Left lung (tissue), 10 donors: ENCODE results near the gene GNPTG. TPM values are rescaled to one million over a fixed set of nuclear protein-coding genes. Genes with fewer than 3 reads are reported as not detected.

Experiments used
- ATAC-seq: fragments of 200-7000 bp; cut with Tn5 transposase; one replicate; pipeline ENCODE4 v1.9.1; 2020; ENCODE audit warnings: moderate library complexity
- DNase-seq, 4 donors: peaks; one replicate each; pipeline ENCODE4 v3.0.0-alpha.2; 2013 to 2020
- H3K27ac ChIP-seq, 2 donors: fragments of 200-600 bp; sonication (generic) in 1 of 2; one replicate each; pipeline versions ENCODE4 v1.5.0 to v1.8.0; 2020 to 2021
- H3K27me3 ChIP-seq, 2 donors: fragments of 200-600 bp; sonication (generic) in 1 of 2; one replicate each; pipeline versions ENCODE4 v1.5.0 to v1.8.0; 2020 to 2021
- H3K36me3 ChIP-seq, 2 donors: fragments of 200-600 bp; sonication (generic) in 1 of 2; one replicate each; pipeline versions ENCODE4 v1.5.0 to v1.8.0; 2020 to 2021
- H3K4me1 ChIP-seq, 2 donors: fragments of 200-600 bp; one replicate each; pipeline ENCODE4 v1.8.0; 2021
- H3K4me3 ChIP-seq, 2 donors: fragments of 200-600 bp; sonication (generic) in 1 of 2; one replicate each; pipeline versions ENCODE4 v1.5.0 to v1.8.0; 2020 to 2021; ENCODE audit warnings: mild to moderate bottlenecking in 1 of 2
- H3K9me3 ChIP-seq, 2 donors: fragments of 200-600 bp; sonication (generic) in 1 of 2; one replicate each; pipeline versions ENCODE4 v1.5.0 to v1.8.0; 2020 to 2021
- intact Hi-C, 2 donors: fragments of 100-400 bp; cut with DNase I; formaldehyde crosslinking; loops; one replicate each; pipeline versions ENCODE4 v1.11.2 to v1.14.2; 2022
- polyA plus RNA-seq, 6 donors: library from polyadenylated mRNA; unstranded; fragments of 120-200 nt; gene quantifications; one replicate each; pipeline ENCODE4 v1.2.1, GENCODE V29; 2013; ENCODE audit not compliant: insufficient read length in 6 of 6
- total RNA-seq, 2 donors: library from RNA; stranded (reverse); fragmentation: NEBNext Ultra II Directional; extraction: Animal tissue kit (Norgen Biotek cat#: 25700); gene quantifications; one replicate each; pipeline ENCODE4 v1.2.1, GENCODE V29; 2021
- TF ChIP-seq, protein P1 (sequence below), 2 donors: fragments of 200-600 bp; sonication (generic) in 1 of 2; IDR thresholded peaks; one replicate each; pipeline versions ENCODE4 v1.5.0 to v1.8.0; 2021; ENCODE audit warnings: antibody characterized with exemption in 2 of 2
- donor health status: DM: no; HTN: yes; CAD: no.
- donor health status: DM: no; HTN: no; CAD: no.

The GNPTG gene
- total and polyA plus RNA-seq, 8 donors = 32.0 to 97.4 (median 49.4) TPM

DNA sequence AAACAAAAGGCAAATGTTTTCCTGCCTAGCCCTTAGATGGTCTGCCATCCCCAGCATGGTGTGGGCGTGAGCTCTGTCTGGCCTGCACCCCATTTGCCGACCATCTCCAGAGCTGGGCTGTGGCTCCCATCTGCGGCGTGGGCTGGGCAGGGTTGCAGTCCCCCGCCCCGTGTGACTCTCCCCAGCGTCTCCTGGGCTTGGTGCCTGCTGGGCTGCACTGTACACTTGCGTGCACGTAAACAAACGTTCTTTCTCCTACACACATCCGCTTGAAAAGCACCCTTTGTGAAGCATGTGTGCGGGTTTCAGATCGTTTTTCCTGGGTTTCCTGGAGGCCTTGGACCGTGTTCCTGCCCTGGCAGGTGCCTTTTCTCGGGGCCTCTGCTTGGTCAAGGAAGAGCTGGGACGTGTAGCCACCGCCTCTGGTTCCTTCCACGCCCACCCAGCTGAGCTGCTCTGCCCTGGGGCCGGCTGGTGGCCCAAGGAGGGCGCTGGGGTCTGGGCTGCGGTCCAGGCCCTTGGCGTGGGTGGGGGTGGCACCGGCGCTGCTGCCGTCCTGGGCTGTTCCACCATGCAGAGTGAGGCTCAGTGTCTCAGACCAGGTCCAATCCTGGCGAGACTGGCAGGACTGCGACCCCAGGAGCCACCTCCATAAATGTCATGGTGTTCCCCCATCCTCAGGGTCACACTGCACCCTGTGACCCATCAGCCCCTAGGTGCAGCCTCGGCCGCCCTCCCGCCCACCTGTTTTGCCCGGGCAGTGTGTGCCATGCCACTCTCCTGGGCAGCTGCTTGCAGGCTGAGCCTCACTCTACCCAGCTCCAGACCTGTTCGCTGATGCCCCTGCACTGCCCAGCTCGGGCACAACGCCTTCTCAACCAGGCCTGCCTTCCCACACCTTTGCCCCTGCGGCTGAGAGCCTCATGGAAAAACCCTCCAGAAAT is 28.2 kb upstream of the GNPTG start:
- ATAC-seq (no peak), DNase-seq (peak in 1 of 4 donors; percentile 67)
- intact Hi-C loops = no loop called here
- TF ChIP-seq, protein P1, sequence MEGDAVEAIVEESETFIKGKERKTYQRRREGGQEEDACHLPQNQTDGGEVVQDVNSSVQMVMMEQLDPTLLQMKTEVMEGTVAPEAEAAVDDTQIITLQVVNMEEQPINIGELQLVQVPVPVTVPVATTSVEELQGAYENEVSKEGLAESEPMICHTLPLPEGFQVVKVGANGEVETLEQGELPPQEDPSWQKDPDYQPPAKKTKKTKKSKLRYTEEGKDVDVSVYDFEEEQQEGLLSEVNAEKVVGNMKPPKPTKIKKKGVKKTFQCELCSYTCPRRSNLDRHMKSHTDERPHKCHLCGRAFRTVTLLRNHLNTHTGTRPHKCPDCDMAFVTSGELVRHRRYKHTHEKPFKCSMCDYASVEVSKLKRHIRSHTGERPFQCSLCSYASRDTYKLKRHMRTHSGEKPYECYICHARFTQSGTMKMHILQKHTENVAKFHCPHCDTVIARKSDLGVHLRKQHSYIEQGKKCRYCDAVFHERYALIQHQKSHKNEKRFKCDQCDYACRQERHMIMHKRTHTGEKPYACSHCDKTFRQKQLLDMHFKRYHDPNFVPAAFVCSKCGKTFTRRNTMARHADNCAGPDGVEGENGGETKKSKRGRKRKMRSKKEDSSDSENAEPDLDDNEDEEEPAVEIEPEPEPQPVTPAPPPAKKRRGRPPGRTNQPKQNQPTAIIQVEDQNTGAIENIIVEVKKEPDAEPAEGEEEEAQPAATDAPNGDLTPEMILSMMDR (IDR thresholded peaks at IDR 0.05) = no peak
- Histone ChIP-seq H3K36me3 (peaks cover 0 to 90% of the 10 kb centered on the region in 2 donors), H3K27ac (no peak overlapping the region), H3K4me1 (no peaks in the 10 kb centered on the region), H3K4me3 (no peak overlapping the region), H3K9me3 (no peaks in the 10 kb centered on the region), H3K27me3 (no peaks in the 10 kb centered on the region)

DNA sequence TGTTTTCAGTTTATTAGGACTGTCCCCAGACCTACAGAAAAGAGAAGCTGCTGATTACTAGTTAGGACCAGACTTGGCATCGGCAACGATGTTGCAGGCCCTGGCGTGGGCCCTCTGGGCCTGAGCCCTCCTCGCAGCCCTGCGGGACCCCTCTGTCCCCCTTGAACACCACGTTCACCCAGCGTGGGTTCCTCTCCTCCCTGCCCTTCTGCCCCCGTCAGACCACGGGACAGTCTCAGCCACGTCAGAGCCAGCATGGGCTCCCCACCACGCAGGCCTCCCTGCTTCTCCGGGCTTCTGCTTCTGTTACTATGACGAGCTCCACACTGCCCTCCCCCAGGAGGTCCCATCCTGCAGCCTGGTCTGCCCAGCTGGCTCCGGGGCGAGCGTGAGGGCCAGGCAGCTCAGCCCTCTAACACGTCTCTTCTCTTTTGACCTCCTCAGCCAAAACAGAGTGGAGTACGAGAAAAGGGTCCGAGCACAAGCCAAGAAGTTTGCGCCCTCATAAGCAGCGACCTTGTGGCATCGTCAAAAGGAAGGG is 27.4 kb upstream of the GNPTG start:
- Histone ChIP-seq H3K9me3 (no peaks in the 10 kb centered on the region), H3K27me3 (no peaks in the 10 kb centered on the region), H3K27ac (no peak overlapping the region), H3K4me1 (no peaks in the 10 kb centered on the region), H3K36me3 (peaks cover 0 to 82% of the 10 kb centered on the region in 2 donors), H3K4me3 (no peak overlapping the region)
- ATAC-seq = no peak
- DNase-seq = no peak
- TF ChIP-seq, protein P1 (IDR thresholded peaks at IDR 0.05) = no peak
- intact Hi-C loops = no loop called here

DNA sequence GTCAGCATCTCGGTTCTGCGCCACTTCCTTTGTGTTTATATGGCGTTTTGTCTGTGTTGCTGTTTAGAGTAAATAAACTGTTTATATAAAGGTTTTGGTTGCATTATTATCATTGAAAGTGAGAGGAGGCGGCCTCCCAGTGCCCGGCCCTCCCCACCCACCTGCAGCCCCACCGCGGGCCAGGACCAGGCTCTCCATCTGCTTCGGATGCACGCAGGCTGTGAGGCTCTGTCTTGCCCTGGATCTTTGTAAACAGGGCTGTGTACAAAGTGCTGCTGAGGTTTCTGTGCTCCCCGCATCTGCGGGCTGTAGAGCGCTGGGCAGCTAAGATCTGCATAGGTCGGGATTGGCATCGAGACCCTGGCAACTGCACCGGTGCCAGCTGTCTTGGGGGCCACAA is 26.5 kb upstream of the GNPTG start:
- peaks cover 0 to 3% of the 10 kb centered on the region in 2 donors for H3K9me3 ChIP-seq
- H3K36me3 ChIP-seq = peaks cover 0 to 73% of the 10 kb centered on the region in 2 donors
- TF ChIP-seq, protein P1 (IDR thresholded peaks at IDR 0.05) = no peak

DNA sequence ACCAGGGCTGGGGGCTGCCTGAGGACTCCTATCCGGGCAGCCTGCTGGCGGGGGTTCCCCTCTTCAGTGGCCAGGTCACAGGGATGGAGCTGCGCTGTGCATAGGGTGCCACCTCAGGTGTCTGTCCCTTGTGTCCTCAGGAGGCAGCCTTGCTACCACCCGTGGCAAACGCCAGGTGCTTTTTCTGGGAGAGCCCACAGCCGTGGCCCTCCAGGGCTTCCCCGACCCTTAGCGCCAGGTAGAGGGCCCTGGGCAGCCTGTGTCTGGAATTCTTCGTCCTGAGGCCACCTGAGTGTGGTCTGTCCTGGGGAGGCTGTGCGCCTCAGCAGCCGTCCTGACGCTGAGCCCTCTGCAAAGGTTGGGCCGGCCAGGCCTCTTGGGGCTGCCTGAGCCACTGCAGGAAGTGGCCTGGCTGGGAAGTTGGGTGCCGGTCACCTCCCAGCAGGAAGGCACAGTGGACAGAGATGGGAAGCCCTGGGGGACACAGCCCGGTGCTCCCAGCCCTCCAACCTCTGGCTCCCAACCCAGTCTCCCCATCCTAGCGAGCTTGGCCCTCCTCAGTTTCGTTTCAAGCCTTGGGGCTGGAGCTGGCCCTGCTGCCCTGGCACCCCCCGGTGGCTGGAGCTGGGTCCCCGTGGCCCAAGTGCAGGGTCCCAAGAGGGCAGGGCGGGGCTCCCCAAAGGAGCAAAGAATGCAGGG is 25.9 kb upstream of the GNPTG start:
- TF ChIP-seq, protein P1 (IDR thresholded peaks at IDR 0.05) = no peak
- Histone ChIP-seq H3K27ac (no peak overlapping the region), H3K36me3 (peaks cover 0 to 67% of the 10 kb centered on the region in 2 donors), H3K27me3 (peaks cover 0 to 5% of the 10 kb centered on the region in 2 donors), H3K4me1 (no peaks in the 10 kb centered on the region), H3K4me3 (no peak overlapping the region), H3K9me3 (peaks cover 0 to 8% of the 10 kb centered on the region in 2 donors)
- ATAC-seq = no peak
- no peak for DNase-seq
- intact Hi-C loops = no loop called here

More for the DNA sequence above, 26.5 kb upstream of the GNPTG start:
- no peak overlapping the region for H3K4me3 ChIP-seq
- no peaks in the 10 kb centered on the region for H3K4me1 ChIP-seq
- ATAC-seq (no peak), DNase-seq (no peak)
- intact Hi-C loops = no loop called here
- no peak overlapping the region for H3K27ac ChIP-seq
- H3K27me3 ChIP-seq = no peaks in the 10 kb centered on the region

DNA sequence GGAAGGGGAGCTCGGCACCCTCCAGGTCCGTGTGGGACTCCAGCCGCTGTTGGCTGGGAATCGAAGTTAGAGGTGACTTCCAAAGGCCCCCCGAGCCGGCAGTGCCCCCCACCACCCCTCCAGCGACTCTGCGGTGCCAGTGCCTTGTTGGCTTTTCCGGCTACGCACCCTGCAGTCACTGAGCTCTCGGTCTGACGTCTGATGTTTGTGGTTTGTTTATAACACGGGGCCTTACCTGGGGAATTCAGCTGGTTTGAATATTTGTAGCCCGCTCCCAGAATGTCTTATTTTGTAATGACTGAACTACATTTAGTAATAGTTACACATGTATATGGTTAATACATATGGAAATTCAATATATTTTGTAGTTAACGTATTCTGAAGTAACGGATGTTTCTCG is 25.3 kb upstream of the GNPTG start:
- TF ChIP-seq, protein P1 (IDR thresholded peaks at IDR 0.05) = no peak
- Histone ChIP-seq H3K27ac (no peak overlapping the region), H3K4me3 (no peak overlapping the region), H3K36me3 (peaks cover 0 to 61% of the 10 kb centered on the region in 2 donors), H3K4me1 (peaks cover 0 to 5% of the 10 kb centered on the region in 2 donors), H3K9me3 (peaks cover 0 to 9% of the 10 kb centered on the region in 2 donors), H3K27me3 (peaks cover 0 to 10% of the 10 kb centered on the region in 2 donors)
- ATAC-seq = no peak
- DNase-seq = no peak
- intact Hi-C loops = no loop called here
